HG02938 (cell line): ENCODE data around the gene OR7A10.

Source experiments
- ATAC-seq: cut with Tn5 transposase; IDR thresholded peaks from one replicate; pipeline ENCODE4 v1.9.1; 2021; ENCODE audit warnings: mild to moderate bottlenecking, moderate library complexity; ENCODE audit not compliant: unreplicated experiment

OR7A10 gene

DNA sequence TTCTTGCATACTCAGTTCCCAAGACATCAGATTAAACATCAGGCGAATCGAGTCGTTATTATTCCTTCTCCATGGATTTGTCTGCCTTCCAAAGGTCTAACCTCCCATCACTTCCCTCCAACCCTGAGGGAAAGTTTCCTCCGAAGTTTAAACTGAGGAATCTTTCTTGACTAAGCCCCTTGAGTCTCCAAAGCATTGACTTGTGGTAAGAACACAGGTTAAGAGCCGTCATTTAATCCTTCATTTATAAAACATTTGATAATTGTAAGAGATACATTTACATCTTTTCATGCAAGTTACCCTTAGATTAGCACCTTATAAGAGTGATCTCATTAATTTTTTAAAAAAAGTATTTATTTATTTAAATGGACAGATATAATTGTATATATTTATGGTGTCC, at the start of gene OR7A10:
OR7A10 (minus strand) TSS at position 101 of the 400 bp plus-strand sequence. CDS start 7,045 bp downstream, outside the sequence.
- no peak for ATAC-seq

DNA sequence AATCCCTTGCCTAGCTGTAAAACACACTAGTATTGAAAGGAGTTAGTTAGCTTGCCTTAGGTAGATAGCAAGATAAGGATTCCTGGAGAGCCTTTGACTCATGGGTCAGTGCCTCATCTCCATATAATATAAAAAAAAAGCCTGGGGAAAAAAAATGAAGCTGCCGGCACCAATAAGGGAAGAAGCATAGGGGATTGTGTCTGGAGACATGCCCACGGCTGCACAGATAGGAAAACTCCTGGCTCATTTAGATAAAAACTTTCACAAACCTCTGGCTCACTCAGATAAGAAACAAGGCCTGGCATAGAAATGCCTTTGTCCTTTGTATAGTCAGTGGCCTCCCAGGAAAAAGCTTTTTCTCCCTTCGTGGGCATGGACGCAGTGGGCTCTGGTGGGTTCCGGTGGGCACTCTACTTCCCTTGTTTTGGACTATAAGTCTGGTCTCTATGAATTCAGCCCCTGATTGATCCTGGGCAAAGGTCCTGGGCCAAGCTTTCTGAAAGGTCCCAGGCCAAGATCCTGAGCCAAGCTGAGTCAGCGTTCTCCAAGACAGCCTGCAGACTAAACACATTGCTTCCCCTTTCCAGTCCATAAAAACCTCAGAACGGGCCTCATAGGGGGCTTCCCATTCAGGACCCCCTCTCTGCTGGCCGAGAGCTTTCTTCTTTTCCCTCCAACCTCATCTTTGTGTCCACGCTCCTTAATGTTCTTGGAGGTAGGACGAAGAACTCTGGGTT, 42.1 kb upstream of the OR7A10 start:
- no peak for ATAC-seq

DNA sequence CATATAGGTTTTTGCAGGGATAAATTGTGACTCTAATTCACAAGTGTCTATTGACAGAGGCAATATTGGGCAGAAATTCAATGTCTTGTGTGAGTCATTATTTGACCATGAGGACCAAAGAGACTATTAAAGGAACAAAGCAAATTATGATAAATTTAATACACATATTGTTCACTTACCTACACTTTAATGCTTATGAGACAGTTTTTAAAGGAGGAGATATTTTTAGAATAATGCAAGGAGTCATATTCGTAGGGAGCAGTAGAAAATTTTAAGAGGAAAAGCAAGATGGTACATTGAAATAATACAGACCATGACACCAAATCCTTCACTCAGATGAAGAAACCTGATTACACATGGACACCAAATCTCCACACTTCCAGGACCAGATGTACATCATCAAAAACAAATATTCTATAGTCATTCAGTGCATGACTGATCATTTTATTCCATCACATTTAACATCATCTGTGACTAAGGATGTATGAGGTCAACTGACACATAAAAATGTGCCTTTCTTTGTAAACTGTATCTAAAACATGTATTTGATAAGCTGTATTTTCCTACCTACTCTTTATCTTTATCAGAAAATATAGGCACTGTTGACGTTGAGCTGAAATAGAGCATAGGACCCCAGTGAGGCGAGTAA, 41.4 kb upstream of the OR7A10 start:
- no peak for ATAC-seq

DNA sequence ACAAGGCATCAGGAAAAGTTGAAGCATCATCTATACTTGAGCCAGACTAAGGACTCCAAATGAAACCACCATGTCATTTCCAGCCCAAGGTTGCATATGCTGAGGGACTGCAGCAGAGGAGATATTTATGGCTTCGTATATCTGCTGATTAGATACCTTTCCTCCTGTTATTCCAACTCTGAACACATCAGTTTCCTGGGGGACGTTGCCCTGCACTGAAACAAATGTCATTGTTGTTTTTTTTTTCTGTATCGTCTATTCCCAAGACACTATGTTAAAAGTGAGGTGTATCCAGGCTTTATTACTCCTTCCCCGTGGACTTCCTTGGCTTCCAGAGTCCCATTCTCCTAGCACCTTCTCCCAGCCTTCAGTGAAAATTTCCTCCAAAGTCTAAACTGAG, 37.3 kb upstream of the OR7A10 start, which contains the start of gene OR7A17:
OR7A17 (minus strand) TSS at position 101 of the 400 bp plus-strand sequence. CDS start 4,777 bp downstream, outside the sequence.
- no peak for ATAC-seq

DNA sequence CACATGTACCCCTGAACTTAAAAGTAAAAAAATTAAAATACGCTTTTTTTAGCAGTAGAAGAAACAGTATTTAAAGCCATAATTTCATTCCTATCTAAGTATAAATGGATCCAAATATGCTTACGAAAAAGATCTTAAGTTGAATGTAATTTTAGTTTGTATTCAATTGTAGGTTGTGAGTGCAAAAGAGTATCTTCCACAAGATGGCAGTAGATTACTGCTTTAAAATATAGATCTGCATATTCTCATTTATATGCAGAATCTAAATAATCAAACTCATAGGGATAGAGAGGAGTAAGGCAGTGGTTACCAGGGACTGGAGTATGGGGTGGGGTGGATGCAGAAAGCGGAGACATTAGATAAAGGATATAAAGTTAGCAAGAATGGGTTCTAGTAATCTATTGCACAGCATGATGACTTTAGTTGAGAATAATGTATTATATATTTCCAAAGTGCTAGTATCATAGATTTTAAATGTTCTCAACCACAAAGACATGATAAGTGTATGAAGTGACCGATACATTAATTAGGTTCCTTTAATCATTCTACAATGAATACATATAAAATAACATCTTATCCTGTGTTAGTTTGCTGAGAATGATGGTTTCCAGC, 23.0 kb upstream of the OR7A10 start:
- ATAC-seq, result no peak

DNA sequence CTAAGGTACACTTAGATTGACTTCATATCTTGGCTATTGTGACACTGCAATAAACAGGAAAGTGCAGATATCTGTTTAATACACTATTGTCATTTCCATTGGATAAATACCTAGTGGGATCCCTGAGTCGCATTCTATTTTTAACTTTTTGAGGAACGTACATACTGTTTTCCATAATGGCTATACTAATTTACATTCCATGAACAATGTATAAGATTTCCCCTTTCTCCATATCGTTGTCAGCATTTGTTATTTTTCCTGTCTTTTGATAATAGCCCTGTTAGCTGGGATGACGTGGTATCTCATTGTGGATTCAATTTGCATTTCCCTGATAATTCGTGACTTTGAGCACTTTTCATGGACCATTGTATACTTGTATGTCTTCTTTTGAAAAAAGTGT, 19.8 kb upstream of the OR7A10 start:
- no peak for ATAC-seq

DNA sequence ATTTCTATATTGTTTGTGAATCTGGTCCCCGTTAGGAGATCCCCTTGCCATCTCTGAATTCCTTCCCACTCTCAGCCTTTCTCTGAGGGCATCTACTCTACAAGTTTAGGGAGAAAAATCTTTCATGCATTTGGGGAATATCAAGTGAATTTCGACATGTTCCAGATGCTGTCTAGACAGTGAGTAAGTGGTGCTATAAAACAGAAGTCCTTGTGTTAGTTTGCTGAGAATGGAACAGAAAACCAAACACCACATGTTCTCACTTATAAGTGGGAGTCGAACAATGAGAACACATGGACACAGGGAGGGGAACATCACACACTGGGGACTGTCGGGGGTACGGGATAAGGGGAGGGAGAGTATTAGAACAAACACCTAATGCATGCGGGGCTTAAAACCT, 5.1 kb downstream of the OR7A10 start:
- no peak for ATAC-seq

DNA sequence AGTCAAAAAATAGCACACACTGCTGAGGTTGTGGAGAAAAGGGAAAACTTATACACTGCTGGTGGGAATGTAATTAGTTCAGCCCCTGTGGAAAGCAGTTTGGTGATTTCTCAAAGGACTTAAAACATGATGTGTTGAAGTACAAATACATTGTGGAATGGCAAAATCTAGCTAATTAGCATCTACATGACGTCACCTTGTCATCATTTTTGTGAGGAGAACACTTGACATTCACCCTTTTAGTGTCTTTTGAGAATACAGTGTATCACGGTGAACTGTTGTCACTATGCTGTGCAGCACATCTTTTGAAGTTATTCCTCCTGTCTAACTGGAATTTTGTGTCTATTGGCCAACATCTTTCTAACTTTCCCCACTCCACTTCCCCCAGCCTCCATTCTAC, 5.6 kb downstream of the OR7A10 start:
- ATAC-seq, result no peak

DNA sequence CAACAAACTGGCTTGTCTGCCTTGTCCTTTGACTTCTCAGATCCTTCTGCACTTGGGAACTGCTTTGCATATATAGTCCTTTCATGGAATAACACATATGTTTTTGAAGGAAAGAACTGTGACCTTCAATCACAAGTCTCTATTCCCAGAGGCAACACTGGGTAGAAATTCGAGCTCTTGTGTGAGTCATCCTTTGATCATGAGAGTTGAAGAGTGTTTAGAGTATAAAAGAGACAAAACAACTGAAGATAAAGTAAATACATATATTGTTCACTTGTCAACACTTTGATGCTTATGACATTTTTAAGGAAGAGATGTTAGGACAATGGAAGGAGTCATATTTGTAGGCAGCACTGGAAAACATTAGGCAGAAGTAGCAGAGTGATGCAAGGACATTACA, 8.5 kb downstream of the OR7A10 start:
- ATAC-seq, result no peak

DNA sequence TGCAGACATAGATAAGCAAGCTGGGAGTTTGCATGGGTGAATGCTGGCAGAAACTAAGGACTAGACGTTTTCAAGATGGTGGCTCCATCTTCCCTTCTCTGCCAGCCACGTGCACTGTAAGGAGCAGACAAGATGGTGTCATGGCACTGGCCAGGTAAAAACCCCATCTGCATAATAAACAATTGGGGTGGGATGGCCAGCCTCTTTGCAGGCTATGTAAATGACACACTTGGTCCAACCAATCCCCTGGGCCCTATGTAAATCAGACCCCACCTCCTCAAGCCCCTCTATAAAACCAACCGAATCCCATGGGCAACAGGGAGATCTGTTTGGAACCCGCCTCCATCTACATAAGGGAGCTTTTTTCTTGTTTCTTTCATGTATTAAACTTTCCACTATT, 11.3 kb downstream of the OR7A10 start:
- ATAC-seq, result no peak

DNA sequence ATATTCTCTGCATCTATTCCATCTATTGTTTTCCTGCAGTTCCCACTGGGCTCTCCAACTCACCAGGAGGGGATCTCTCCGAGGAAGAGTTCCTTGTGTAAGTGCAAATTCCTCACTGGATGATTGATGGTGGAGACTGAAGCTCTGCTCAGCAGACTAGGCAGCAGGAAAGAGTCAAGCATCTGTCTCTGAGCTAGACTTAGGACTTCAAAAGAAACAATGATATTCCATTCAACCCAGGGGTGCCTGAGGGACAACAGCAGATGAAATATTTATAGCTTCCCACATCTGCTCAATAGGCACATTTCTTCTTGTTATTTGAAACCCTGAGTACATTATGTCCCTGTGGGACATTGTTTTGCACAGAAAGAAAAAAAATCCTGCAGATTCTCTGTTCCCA, 13.7 kb downstream of the OR7A10 start, which contains the start of the genes OR7A5 and OR7C1:
OR7A5 (minus strand) TSS at position 175 of the 400 bp plus-strand sequence. CDS start 6,944 bp downstream, outside the sequence.
OR7C1 (minus strand) TSS at position 175 of the 400 bp plus-strand sequence. CDS start 35,049 bp downstream, outside the sequence.
- no peak for ATAC-seq

DNA sequence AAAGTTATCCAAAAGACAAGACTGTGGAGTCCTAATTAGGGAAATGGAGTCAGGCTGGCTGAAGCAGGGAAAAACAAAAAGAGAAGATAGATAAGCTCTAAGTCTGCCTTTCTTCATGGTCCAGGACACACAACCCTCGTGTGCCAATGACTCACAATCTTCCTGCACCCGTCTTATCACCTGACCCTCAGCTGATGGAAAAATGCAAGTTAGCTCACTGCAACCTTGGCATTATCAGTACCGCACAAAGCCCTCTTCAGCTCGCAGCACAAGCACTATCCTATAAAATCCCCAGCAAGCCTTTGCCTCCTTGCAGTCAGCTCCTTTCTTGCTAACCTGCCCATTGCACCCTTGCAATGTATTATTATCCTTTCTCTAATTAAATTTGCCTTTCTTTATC, 18.0 kb downstream of the OR7A10 start:
- ATAC-seq, result no peak

DNA sequence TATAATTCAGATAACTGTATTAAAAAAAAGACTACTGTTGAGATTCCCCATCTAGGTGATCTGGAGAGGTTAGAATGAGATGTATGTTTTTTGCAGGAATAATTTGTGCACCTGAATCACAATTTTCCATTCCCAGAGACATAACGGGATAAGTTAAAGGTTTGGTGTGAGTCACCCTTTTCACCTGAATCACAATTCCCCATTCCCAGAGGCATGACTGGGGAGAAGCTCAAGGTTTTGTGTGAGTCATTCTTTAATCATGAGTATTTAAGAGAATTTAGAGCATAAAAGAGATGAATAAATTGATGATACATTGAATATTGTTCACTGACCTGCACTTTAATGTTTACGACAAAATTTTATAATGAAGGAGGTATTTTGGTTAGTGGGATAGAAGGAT, 22.7 kb downstream of the OR7A10 start:
- ATAC-seq, result no peak

DNA sequence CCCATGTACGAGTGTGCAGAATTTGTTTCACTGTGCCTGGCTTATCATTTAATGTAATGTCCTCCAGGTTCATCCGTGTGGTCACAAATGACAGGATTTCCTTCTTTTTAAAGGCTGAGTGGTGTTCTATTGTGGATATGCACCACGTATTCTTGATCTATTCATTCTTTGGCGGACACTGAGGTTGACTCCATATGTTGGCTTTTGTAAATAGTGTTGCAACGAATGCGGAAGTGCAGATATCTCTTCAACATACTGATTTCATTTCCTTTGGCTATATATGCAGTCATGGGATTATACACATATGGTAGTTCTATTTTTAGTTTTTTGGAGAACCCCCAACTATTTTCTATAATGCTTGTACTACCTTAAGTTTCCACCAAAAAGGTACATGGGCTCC, 26.8 kb downstream of the OR7A10 start:
- no peak for ATAC-seq

DNA sequence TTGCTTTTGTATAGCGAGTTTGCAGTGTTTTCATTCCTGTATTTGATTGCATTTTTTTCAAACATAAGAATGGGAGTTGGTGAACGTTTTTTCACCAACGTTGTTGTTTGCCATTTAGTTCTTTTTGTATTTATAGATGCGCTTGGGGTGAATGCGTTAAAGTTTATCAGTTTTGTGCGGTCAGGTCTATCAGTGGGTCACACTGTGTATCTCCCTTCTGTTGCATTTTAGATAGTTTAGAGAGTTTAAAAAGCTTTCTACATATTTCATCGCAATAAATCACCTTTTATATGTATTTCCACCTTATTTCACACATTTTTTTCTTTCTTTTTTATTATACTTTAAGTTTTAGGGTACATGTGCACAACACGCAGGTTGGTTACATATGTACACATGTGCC, 30.1 kb downstream of the OR7A10 start:
- ATAC-seq, result no peak

DNA sequence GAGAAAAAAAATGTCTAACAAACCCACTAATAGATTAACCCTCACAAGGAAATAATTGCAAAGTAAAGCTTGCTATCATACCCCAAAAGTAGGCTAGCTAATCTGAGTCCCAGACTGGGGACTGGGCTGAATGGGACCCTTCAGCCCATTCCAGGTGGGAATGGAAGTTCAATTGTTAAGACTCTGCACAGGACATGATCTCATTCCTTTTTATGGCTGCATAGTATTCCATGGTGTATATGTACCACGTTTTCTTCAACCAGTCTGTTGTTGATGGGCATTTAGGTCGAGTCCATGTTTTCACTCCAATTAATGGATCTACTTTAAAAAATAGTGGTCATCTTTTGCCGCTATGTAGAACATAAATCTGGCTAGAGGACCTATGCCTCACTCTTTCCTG, 31.7 kb downstream of the OR7A10 start:
- ATAC-seq, result no peak

DNA sequence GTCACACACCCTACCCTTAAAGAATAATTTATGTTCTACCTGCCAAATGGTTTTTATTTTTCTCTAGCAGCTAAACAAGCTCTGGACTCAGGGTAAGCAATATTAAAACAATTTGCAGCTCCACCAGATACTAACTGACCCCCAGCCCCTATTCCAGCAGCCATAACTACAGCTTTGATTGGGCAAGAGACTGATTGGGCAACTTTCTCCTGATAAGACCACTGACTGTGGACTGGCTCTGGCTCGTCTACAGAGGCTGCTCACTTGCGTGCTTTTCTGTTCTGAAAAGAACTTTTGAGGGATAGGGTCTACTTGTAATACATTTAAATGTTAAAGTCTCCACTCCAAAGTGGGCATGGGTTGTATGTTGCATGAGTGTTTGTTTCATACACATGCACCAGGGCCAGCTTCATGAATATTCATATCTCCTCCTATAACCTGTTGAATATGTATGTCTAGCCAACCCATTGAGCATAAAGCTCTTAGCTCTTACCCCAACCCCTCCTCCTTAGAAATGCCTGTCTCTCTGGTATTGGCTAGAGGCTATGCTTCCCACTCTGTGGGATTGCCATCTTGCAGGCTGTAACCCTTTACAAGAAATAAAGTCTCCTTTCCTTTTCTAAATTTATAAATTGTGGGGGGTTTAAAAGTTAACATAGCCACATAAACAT, 33.6 kb downstream of the OR7A10 start:
- no peak for ATAC-seq

DNA sequence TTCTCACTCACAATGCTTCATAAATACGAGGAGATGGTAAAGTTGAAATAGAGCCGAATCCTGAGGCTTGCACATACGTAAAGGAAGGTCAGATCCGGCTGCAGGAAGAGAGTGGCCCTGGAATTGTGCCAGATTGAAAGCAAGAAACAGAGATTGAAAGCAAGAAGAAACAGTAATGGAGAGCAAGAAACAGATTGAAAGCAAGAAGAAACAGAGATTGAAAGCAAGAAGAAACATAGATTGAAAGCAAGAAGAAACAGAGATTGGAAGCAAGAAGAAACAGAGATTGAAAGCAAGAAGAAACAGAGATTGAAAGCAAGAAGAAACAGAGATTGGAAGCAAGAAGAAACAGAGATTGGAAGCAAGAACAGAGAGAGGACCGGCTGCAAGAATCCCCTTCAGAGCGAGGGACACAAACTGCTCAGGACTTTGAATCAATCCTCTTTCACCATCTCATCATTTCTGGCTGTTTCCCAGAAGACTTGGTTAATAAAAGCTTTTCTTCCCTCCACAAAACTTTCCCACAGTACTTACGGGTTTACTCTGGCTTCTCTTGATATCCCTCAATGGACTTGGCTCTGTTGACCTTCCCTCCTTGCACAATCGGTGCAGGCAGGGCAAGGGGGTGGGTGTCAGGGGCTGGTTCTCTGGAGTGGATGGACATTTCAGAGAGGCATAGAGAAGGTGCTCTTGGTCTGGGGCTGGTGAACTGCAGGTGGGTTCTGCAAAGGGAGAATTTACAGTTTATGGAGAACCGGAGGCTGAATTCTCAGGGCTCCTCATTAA, 39.3 kb downstream of the OR7A10 start:
- ATAC-seq, result no peak

DNA sequence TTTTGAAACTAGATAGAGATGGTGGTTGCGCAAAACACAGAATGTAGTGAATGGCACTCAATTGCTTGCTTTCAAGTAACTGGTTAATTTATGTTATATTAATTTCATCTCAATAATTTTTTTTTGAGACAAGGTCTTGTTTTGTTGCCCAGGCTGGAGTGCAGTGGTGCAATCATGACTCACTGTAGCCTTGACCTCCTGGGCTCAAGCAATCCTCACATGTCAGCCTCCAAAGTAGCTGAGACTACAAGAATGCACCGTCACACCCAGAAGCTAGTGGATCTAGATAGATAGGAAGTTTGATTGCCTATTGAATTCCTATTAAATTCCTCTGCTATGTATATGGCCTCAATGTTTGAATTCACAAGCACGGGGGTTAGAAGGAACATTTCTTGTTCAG, 44.0 kb downstream of the OR7A10 start:
- ATAC-seq, result no peak

DNA sequence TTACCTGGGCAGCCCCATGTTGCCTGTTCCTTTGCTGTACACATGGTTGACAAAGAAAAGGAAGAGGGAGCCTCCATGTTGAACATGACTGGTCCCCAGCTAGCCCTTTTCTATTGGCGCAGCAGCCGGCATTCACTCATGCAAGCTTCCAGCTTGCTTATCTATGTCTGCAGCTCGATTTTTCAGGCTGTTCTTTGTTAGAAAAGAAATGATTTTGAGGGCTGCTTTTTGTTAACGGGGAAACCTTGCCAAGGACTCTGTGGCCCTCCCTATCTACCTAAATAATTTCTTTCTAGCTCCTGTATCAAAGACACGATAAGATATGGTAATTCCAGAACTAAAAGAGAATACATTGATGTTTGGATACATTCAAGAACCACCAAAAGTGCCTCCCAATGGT, 50.0 kb downstream of the OR7A10 start:
- no peak for ATAC-seq
